K562 (cell line): Measurements from ENCODE around the gene LMNTD2.

Experiments used
- NEUROD1 ChIP-seq: fragments of 150-350 bp; IDR thresholded peaks from 2 replicates; pipeline ENCODE4 v1.6.1; 2014; ENCODE audit warnings: borderline replicate concordance, low read length, low read depth; ENCODE audit not compliant: partially characterized antibody
- PHF8 ChIP-seq: fragments of 200-600 bp; sonication (generic); IDR thresholded peaks from 2 replicates; pipeline ENCODE4 v1.6.1; 2012; ENCODE audit warnings: mixed run types, mild to moderate bottlenecking, inconsistent platforms, low read length, moderate library complexity, borderline replicate concordance
- TF ChIP-seq, protein P1 (sequence below), 3 experiments: IDR thresholded peaks in 2 of 3; conservative IDR thresholded peaks in 1 of 3; 2 replicates each; pipeline ENCODE4 v1.5.1; 2011 to 2012; ENCODE audit warnings: low read length in 3 of 3, mild to moderate bottlenecking in 3 of 3, control low read depth in 2 of 3, improper control_type of control experiment in 1 of 3, inconsistent platforms in 1 of 3, low read depth in 1 of 3, mixed read lengths in 1 of 3, moderate library complexity in 1 of 3; ENCODE audit not compliant: insufficient read depth in 2 of 3
- TF ChIP-seq, protein P2 (sequence below): sonication (generic); formaldehyde crosslinking; IDR thresholded peaks from 2 replicates; pipeline ENCODE4 v1.8.1; 2023; ENCODE audit warnings: mild to moderate bottlenecking, missing genetic modification reagents
- TF ChIP-seq, protein P3 (sequence below): fragments of 200-800 bp; sonication (Bioruptor generic); IDR thresholded peaks from 2 replicates; pipeline ENCODE4 v1.6.1; 2016; ENCODE audit warnings: missing genetic modification characterization, missing compliant biosample characterization

DNA sequence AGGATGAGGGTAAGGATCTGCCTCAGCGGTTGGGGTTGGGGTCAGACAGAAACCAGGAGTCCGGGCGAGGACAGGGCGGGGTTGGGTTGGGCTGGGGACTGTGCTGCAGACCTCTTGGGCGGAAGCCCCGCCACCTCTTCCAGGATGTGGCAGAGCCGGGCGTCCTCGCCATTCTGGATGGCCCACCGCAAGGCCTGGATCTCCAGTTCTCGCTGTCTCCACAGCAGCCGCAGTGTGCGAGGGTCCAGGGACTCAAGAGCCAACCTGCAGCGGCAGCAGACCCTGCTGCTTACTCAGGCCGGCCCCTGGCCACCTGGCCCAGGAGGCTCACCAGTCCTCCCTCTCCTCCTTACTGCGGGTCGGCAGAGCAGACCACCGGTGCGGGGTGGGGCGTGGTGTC, 2.0 kb downstream of the LMNTD2 start:
- TF ChIP-seq, protein P1, sequence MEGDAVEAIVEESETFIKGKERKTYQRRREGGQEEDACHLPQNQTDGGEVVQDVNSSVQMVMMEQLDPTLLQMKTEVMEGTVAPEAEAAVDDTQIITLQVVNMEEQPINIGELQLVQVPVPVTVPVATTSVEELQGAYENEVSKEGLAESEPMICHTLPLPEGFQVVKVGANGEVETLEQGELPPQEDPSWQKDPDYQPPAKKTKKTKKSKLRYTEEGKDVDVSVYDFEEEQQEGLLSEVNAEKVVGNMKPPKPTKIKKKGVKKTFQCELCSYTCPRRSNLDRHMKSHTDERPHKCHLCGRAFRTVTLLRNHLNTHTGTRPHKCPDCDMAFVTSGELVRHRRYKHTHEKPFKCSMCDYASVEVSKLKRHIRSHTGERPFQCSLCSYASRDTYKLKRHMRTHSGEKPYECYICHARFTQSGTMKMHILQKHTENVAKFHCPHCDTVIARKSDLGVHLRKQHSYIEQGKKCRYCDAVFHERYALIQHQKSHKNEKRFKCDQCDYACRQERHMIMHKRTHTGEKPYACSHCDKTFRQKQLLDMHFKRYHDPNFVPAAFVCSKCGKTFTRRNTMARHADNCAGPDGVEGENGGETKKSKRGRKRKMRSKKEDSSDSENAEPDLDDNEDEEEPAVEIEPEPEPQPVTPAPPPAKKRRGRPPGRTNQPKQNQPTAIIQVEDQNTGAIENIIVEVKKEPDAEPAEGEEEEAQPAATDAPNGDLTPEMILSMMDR (IDR thresholded peaks at IDR 0.05 in 2 of 3, conservative IDR thresholded peaks at IDR 0.05 in 1 of 3; ENCODE audit: insufficient read depth in 2 of 3, low read depth in 1 of 3, low read length in 3 of 3) = no peak
- TF ChIP-seq NEUROD1 (no peak), PHF8 (no peak)
- TF ChIP-seq, protein P2, sequence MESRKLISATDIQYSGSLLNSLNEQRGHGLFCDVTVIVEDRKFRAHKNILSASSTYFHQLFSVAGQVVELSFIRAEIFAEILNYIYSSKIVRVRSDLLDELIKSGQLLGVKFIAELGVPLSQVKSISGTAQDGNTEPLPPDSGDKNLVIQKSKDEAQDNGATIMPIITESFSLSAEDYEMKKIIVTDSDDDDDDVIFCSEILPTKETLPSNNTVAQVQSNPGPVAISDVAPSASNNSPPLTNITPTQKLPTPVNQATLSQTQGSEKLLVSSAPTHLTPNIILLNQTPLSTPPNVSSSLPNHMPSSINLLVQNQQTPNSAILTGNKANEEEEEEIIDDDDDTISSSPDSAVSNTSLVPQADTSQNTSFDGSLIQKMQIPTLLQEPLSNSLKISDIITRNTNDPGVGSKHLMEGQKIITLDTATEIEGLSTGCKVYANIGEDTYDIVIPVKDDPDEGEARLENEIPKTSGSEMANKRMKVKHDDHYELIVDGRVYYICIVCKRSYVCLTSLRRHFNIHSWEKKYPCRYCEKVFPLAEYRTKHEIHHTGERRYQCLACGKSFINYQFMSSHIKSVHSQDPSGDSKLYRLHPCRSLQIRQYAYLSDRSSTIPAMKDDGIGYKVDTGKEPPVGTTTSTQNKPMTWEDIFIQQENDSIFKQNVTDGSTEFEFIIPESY (CRISPR knock-in tag) = no peak
- TF ChIP-seq, protein P3, sequence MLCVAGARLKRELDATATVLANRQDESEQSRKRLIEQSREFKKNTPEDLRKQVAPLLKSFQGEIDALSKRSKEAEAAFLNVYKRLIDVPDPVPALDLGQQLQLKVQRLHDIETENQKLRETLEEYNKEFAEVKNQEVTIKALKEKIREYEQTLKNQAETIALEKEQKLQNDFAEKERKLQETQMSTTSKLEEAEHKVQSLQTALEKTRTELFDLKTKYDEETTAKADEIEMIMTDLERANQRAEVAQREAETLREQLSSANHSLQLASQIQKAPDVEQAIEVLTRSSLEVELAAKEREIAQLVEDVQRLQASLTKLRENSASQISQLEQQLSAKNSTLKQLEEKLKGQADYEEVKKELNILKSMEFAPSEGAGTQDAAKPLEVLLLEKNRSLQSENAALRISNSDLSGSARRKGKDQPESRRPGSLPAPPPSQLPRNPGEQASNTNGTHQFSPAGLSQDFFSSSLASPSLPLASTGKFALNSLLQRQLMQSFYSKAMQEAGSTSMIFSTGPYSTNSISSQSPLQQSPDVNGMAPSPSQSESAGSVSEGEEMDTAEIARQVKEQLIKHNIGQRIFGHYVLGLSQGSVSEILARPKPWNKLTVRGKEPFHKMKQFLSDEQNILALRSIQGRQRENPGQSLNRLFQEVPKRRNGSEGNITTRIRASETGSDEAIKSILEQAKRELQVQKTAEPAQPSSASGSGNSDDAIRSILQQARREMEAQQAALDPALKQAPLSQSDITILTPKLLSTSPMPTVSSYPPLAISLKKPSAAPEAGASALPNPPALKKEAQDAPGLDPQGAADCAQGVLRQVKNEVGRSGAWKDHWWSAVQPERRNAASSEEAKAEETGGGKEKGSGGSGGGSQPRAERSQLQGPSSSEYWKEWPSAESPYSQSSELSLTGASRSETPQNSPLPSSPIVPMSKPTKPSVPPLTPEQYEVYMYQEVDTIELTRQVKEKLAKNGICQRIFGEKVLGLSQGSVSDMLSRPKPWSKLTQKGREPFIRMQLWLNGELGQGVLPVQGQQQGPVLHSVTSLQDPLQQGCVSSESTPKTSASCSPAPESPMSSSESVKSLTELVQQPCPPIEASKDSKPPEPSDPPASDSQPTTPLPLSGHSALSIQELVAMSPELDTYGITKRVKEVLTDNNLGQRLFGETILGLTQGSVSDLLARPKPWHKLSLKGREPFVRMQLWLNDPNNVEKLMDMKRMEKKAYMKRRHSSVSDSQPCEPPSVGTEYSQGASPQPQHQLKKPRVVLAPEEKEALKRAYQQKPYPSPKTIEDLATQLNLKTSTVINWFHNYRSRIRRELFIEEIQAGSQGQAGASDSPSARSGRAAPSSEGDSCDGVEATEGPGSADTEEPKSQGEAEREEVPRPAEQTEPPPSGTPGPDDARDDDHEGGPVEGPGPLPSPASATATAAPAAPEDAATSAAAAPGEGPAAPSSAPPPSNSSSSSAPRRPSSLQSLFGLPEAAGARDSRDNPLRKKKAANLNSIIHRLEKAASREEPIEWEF = no peak
